ENCODE results near the gene PLOD3. TPM values are rescaled to one million over a fixed set of nuclear protein-coding genes. Genes with fewer than 3 reads are reported as not detected.

PLOD3 gene
- total and polyA plus RNA-seq, 4 donors, result 38.9 to 104 (median 58.2) TPM

DNA sequence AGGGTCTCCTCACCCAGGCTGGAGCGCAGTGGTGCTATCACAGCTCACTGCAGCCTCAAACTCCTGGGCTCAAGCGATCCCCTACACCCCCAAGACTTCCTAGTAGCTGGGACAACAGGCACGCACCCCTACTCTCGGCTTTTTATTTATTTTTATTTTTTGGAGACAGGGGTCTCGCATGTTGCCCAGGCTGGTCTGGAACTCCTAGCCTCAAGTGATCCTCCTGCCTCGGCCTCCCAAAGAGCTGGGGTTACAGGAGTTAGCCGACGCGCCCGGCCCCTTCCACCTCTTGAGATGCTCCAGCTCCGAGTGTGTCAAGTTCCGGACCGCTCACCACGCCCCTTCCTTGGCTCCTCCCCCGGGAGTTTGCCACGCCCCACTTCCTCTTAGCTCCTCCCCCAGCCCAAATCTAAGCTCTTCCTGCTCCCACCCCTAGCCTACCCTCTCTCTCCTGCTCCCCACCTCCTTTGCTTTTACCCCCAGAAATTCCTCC is 43.6 kb downstream of the PLOD3 start:
- H3K4me1 ChIP-seq (ENCODE audit: control insufficient read depth in 5 of 5, insufficient read depth in 5 of 5, low read length in 5 of 5), result peaks cover 0 to 18% (median 4%) of the 10 kb centered on the region in 5 donors
- DNase-seq (no peak), ATAC-seq (ENCODE audit: insufficient read depth, low FRiP score) (no peak)
- H3K4me3 ChIP-seq, result no peak overlapping the region
- 5 to 6% methylated on average over 16 of the region's 16 CpGs for WGBS, 2 donors
- H3K27me3 ChIP-seq (ENCODE audit: control insufficient read depth in 3 of 3, insufficient read depth in 3 of 3, low read length in 2 of 3), result peaks cover 26 to 91% (median 87%) of the 10 kb centered on the region in 3 donors
- H3K9me3 ChIP-seq (ENCODE audit: control insufficient read depth in 4 of 4, insufficient read depth in 3 of 4, low read length in 3 of 4), result peaks cover 0 to 17% (median 0%) of the 10 kb centered on the region in 4 donors
- no peaks in the 10 kb centered on the region for H3K36me3 ChIP-seq (ENCODE audit: control insufficient read depth in 4 of 4, insufficient read depth in 4 of 4, low read length in 4 of 4)
- no peak overlapping the region for H3K27ac ChIP-seq (ENCODE audit: low read depth in 1 of 2, low read length in 1 of 2)
- TF ChIP-seq CTCF (IDR thresholded peaks at IDR 0.05; ENCODE audit: control extremely low read depth, extremely low read depth), result no peak
- no peak overlapping the region for H3K9ac ChIP-seq (ENCODE audit: insufficient read depth in 1 of 2, low read length in 2 of 2)

GRCh38 chr7:101172854-101173751 is 44.3 kb downstream of the PLOD3 start:
- Histone ChIP-seq H3K4me1 (ENCODE audit: control insufficient read depth in 5 of 5, insufficient read depth in 5 of 5, low read length in 5 of 5) (peaks cover 0 to 18% (median 4%) of the 10 kb centered on the region in 5 donors), H3K9ac (ENCODE audit: insufficient read depth in 1 of 2, low read length in 2 of 2) (no peak overlapping the region), H3K9me3 (ENCODE audit: control insufficient read depth in 4 of 4, insufficient read depth in 3 of 4, low read length in 3 of 4) (peaks cover 0 to 17% (median 0%) of the 10 kb centered on the region in 4 donors), H3K36me3 (ENCODE audit: control insufficient read depth in 4 of 4, insufficient read depth in 4 of 4, low read length in 4 of 4) (no peaks in the 10 kb centered on the region), H3K27ac (ENCODE audit: low read depth in 1 of 2, low read length in 1 of 2) (no peak overlapping the region), H3K4me3 (no peak overlapping the region), H3K27me3 (ENCODE audit: control insufficient read depth in 3 of 3, insufficient read depth in 3 of 3, low read length in 2 of 3) (peaks cover 26 to 92% (median 89%) of the 10 kb centered on the region in 3 donors)
- ATAC-seq (ENCODE audit: insufficient read depth, low FRiP score) (peak; percentile 55), DNase-seq (peak; percentile 71 to 86 (median 77))
- no peak for TF ChIP-seq CTCF (IDR thresholded peaks at IDR 0.05; ENCODE audit: control extremely low read depth, extremely low read depth)
- WGBS, 2 donors, result 1 to 2% methylated on average over 50 to 53 of the region's 53 CpGs

DNA sequence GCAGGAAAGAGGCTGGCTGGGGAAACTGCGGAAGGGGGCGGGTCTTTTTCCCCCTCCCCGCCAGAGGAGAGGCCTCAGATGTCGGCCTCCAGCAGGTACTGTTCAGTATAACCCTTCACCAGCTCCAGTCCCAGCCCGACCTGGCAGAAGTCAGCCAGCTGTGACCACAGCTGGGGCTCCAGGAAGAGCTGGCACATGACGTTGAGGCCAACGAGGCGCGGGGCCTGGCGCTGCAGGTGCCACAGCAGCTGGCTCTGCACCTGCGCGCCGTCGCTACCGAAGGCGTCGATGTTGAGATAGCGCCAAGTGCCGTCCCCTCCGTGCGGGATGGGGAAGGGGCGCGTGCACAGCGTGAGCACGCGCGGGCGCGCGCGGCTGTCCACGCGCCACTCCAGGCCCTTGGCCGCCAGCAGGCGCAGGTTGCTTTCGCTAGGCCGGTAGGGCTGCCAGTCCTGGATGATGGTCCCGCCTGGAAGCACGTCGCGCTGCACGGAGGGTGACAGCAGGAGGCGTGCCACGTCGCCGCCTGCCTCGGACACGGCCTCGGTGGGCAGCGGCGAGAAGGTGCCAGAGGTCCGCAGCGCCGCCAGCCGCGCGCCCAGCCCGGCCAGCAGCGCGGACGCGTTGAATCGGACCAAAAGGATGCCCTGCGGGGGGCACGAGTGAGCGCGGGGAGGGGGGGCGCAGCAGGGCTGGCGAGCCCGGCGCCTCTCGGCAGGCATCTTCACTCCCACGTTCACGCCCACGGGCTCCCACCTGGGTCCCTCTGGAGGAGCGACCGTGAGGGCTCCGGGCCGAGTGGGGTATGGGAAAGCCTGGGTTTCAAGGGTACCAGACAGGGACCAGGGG is 45.2 kb downstream of the PLOD3 start:
- peaks cover 26 to 93% (median 89%) of the 10 kb centered on the region in 3 donors for H3K27me3 ChIP-seq (ENCODE audit: control insufficient read depth in 3 of 3, insufficient read depth in 3 of 3, low read length in 2 of 3)
- H3K4me3 ChIP-seq, result no peak overlapping the region
- no peaks in the 10 kb centered on the region for H3K36me3 ChIP-seq (ENCODE audit: control insufficient read depth in 4 of 4, insufficient read depth in 4 of 4, low read length in 4 of 4)
- H3K9ac ChIP-seq (ENCODE audit: insufficient read depth in 1 of 2, low read length in 2 of 2), result no peak overlapping the region
- ATAC-seq (ENCODE audit: insufficient read depth, low FRiP score) (no peak), DNase-seq (no peak)
- H3K9me3 ChIP-seq (ENCODE audit: control insufficient read depth in 4 of 4, insufficient read depth in 3 of 4, low read length in 3 of 4), result peaks cover 0 to 17% (median 0%) of the 10 kb centered on the region in 4 donors
- TF ChIP-seq CTCF (IDR thresholded peaks at IDR 0.05; ENCODE audit: control extremely low read depth, extremely low read depth), result no peak
- H3K4me1 ChIP-seq (ENCODE audit: control insufficient read depth in 5 of 5, insufficient read depth in 5 of 5, low read length in 5 of 5), result peaks cover 0 to 18% (median 4%) of the 10 kb centered on the region in 5 donors
- WGBS, 2 donors, result 2 to 3% methylated on average over 71 to 79 of the region's 79 CpGs
- no peak overlapping the region for H3K27ac ChIP-seq (ENCODE audit: low read depth in 1 of 2, low read length in 1 of 2)

Measured in lung (tissue), 12 donors.